ENCODE measurements around the gene STARD13.
"Not testable (repeated sequence)": the region's sequence is repeated elsewhere in the genome, so short reads cannot be mapped to it uniquely, and the experiment has no call there.

STARD13 gene

DNA sequence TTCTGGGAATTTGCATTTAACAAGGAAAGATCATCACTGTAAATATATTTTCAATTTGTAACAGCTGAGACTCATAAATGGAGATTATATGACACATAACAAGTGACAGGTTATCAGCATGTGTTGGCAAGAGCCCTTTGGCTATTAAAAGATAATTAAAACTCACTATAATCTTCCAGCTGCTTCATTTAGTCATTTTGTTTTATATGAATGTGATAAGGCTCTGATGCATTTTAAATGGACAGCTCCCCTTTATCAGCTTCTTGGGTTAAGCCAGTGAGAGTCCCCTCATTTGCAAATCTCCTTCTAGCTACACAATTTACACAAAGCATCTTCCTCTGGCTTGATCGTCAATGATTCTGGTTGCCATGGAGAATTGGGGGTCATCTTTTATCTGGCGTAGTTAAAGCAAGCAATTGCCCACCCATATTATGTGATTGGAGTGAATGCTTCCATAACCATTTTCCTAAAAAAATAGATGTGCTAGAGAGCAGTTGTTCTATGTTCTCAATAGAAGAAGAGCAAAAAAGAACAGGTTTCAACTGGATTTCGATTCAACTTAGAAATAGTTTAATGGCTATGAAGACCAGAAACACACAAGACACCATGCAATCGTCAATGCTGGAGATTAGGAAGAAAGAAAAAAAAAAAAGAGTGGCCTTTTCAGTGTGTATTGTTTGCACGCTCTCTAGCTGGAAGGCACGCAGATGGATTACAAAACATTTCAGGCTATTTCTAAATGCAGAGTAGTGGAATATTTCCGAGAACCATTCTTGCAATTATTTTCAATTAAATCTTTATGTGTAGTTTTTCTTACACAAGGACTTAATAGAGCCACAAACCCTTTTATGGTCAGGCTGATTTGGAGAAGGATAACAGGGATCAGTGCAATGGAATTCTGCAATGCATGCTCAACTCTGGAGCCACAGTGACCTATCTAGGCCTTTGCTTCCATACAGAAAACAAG lies 27.4 kb downstream of the STARD13 start:
- DNase-seq (ENCODE audit: low read depth), result no peak

DNA sequence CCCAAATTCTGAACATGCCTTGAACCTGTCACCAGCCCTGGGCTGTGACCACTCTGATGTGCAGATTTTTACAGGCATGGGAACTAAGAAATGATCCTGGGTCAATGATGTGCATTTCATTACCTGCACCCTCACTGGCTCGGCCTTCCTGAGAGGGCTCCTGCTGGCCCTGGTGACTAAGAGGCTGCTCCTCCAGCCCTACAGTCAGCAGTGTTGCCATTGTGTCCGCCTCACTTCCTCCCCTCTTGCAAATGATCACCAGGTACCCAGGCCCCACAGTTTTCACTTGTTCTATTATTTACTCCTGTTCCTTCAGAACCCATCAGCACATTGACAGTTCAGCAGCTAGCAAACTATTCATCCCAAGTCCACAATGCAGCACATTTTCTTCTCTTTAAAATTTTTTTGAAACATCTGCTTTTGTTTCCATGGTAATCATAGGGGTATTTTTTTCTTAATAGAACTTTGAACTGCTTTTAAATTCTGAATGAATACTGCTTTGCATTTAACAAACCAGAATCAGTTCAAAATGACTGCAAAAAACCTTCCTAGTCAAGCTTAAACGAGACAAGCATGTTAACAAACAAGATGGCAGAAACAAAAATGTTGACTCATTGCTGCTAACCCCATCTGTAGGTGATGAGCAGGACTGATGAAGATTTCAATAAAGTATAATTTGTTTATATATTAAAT lies 29.3 kb downstream of the STARD13 start:
- DNase-seq (ENCODE audit: low read depth), result no peak

DNA sequence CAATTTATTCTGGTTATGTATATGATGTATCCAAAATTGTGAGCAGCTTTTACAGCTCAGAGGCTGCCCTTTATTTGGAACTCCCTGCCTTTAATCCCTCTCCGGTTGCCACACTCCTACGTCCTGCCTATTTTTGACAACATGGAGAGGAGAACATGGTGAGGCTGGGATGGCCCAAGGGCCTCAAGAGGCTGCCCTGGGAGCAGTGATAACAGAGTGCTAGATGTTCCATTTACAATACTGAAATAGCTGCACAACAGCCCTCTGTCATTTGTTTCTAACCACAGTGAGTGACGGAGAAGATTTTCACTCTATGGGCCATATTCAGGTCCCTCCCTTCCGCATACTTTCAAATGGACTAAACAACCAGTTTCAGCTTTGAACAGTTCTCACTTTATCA lies 33.4 kb downstream of the STARD13 start:
- DNase-seq (ENCODE audit: low read depth), result no peak

DNA sequence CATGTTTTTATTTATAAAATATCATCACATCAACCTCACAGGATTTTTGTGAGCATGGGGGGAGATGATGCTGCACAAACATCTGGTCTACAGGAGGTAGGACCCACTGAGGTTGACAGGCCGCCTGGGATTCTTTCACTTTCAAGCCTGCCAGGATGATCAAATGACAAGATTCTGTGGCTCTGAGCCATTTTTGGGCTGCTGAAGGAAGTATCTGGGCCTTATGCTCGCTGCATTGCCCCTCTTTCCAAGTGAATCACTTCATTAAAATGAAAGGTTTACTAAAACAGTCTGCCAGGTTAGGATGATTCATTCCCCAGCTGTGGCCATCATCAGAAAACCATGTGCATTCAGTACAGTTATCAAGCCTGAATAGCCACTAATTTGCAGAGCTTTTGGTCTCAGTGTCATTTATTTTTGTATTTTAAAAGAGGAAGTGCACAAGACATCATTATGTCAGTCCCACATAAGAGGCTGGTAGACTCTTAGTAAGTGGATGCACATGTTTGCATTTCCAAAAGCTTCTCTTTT lies 34.4 kb downstream of the STARD13 start:
- DNase-seq (ENCODE audit: low read depth), result no peak

DNA sequence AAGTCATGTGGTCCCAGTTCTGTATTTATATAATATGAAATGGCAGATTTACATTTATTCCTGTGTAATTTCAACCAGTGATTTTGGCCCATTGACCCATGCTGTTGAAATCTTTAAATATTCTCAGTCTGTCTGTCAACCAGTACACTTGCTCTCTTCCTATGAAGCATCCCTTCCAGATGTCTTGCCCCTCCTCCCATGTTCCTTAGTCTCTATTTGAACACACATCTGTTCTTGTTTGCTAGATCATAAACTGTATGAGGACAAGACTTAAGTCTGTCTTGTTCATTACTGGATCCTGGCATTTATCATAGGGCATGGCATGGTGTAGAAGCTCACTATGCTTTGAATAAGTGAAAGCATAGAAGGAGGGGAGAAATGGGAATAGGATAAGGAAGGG lies 34.9 kb downstream of the STARD13 start:
- no peak for DNase-seq (ENCODE audit: low read depth)

DNA sequence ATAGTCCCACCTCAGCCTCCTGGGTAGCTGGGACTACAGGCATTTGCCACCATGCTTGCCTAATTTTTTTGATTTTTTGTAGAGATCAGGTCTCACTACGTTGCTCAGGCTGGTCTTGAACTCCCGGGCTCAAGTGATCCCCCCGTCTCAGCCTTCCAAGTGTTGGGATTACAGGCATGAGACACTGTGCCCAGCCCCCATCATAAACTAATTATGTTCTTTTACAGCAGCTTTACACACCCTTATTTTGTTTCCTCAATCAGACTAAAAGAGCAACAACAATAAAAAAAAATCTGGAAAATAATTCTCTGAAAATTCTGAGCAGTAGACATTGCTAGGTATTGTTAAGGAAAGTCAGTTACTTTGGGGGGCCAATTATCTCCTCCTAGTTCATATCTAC lies 35.7 kb downstream of the STARD13 start:
- DNase-seq (ENCODE audit: low read depth), result no peak

DNA sequence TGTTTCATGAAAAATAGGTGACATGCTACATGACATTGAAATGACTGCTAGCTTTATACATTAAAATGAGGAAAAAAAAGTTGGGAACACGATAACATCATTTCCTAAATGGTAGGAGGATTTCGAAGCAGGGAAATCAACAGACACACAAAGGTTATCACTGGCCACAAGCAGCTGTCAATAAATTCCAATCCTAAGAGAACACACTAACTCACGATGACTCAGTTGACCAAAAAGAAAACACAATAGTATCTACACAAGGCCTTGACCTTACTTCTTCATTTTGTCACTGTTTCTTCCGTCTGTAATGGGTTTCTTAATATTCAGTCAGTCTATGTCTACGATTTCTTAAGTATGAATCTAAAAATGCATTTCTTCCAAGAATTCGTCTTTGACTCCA lies 36.5 kb downstream of the STARD13 start:
- no peak for DNase-seq (ENCODE audit: low read depth)

DNA sequence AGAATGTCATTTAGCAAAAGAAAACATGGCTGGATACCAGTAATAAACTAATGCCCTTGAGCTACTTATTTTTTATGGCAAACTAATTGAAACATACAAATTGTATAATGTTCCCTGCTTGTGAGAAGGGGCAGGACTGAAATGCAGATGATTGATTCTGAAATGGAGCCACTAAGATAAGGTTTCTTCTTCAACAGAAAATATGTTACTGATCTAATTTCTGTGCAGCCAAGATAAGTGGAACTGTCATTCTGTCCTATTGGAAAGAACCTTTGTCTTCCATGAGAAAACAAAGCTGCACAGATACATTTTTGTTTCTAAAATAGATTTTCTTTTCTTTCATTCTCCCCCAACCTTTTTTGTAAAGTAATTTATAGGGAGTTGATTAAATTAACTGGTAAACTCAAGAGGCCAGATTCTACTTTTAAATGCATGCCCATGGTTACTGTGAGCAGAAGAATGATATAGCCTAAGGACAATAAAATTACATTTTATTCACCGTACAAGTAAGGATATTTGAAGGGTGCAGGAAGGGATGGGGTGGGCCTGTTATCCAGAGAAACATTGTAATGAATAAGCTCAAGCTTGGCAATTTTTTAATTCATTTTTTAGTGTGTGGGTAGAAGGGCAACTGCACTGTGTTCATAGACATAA lies 39.9 kb downstream of the STARD13 start:
- DNase-seq (ENCODE audit: low read depth), result no peak

DNA sequence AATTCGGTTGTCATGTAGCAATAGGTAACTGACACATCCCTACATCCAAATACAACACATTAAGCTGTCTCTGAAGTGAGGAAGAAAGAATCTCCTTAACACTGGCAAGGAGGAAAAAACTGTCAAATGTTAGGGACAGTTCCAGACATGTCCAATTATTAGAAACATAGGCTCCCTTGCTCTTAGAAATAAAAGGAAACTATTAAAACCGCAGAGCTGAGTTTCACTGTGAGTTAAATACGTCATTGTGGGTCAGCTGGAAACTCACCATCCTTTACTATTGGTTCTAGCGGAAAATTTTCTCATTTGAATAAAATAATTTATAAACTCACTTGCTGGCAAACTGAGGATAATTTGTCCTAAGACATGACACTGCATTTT lies 40.7 kb downstream of the STARD13 start:
- no peak for DNase-seq (ENCODE audit: low read depth)

DNA sequence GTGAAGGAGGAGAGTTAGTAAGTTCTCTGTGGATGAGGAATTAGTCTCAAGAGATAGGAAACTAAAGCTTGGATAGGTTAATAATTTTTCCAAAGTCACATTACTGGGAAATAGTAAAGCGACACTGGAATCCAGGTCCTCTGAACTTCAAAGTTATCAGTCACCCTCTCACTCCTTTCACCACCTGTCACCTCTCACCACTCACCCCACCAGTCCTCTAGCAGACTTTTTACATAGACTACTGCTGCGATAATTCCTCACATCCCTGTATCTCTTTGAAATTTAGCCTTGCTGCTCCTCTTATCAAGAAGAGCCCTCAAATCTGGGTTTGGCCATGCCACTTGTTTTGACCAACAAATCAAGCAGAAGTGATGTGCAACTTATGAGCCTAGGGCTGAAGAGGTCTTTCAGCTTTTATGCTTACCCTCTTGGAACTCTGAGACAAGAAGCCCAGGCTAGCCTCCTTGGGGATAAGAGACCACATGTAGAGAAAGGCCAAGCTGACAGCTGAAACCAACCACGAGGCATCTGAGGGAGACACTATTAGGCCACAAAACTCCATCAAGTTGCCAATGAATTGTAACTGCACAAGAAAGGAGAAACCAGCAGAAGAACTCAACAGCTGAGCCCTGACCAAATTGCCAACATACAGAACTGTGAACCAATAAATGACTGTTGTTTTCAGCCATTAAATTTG lies 41.2 kb downstream of the STARD13 start:
- no peak for DNase-seq (ENCODE audit: low read depth)

DNA sequence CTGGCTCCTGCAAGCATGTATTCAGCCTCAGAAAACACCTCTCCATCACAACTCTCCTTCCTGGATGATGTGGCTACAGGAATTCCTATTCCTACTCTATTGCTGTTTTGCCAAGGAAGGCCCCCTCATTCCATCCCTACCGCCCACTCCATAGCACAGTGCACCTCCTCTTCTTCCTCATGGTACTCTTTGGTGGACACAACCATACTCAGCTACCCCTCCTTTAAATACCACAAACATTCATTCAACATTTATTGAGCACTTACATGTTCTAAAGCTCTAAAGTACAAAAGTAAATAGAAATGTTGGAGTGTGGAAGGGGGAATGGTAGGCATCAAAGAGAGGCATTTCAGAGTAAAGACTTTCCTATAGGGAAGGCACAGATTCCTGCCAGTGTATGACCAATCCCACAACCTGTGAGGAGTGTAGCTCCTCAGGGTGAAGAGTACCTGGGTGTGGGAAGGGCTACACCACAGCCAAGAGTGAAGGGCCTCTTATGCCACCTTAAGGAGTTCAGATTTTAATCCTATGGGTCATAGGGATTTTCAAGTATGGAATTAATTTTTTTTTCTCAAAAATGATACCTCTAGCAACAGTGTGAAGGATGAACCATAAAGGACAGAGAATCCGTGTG lies 42.5 kb downstream of the STARD13 start:
- no peak for DNase-seq (ENCODE audit: low read depth)

DNA sequence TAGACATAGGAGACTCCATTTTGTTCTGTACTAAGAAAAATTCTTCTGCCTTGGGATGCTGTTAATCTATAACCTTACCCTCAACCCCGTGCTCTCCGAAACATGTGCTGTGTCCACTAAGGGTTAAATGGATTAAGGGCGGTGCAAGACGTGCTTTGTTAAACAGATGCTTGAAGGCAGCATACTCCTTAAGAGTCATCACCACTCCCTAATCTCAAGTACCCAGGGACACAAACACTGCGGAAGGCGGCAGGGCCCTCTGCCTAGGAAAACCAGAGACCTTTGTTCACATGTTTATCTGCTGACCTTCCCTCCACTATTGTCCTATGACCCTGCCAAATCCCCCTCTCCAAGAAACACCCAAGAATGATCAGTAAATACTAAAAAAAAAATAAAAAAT lies 43.2 kb downstream of the STARD13 start:
- DNase-seq (ENCODE audit: low read depth), result not testable (repeated sequence)

DNA sequence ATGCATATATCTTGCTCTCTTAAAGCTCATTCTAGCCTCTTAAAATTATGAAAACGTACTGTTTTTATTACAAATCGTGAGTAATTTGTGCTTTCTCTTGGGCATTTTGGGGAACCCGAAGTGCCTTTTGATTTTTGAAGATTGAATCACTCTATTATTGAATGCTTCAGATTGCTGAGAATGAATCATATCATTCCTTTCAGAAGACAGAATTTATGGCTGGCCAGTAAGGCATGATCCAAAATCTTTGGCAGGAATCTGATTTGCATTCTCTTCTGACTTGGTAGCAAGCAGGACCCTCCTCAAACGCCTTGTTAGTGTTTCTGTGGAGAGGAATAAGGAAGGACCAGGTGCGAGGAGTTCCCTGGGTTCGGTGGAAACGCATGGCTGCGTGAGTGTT lies 49.5 kb downstream of the STARD13 start:
- DNase-seq (ENCODE audit: low read depth), result no peak

DNA sequence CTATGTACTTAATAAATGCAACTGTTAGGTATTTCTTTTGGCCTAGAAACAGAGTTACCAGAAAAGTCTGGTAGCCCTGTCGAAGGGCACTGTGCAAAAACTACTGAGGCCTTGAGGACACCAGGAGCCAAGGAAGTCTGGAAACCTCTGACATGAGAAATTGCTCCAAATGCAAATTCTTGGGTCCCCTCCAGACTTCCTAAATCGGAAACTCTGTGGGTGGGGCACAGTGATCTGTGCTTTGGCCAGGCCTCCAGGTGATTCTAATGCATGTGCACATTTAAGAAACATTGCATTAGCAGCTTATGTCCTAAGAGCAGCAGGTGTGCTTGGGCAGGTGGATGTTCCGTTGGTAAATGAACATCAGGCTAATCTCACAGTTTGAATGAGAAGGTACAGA lies 50.0 kb downstream of the STARD13 start:
- no peak for DNase-seq (ENCODE audit: low read depth)

DNA sequence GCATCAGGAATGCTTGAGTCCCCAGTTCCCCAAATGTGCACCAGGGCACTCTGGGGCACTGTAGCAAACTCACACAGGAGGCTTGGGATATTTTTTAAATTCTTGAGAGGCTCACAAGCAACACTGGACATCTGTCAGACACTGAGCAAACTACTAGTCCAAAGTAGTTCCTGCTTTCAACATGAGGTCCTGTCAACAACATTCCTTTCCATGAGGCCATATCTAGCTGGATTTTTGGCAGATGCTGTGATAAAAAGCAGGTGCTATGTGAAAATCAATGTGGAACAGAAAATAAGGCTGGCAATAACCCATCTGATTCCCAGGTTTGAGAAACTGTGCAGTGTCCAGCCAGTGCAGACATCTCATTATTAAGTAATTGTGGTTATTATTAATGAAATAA lies 50.5 kb downstream of the STARD13 start:
- no peak for DNase-seq (ENCODE audit: low read depth)

DNA sequence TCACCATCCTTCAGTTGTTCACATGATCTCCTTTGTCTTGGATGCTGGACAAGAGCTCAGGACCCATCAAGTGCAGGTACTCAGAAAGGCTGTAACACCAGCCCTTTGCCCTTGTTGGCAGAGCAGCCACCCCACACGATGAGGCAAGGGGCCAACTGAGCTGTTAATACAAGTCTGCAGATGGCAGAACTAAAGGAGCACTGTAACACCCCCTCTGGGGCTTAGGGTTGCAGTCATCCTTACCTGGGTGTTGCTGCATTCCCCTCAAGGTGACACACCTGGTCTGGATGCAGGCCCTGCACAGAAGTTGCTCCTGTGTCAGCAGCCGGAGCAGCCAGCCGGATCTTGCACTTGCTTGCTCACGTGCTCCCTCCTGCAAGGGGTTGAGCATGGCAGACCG lies 52.0 kb downstream of the STARD13 start:
- DNase-seq (ENCODE audit: low read depth), result no peak

DNA sequence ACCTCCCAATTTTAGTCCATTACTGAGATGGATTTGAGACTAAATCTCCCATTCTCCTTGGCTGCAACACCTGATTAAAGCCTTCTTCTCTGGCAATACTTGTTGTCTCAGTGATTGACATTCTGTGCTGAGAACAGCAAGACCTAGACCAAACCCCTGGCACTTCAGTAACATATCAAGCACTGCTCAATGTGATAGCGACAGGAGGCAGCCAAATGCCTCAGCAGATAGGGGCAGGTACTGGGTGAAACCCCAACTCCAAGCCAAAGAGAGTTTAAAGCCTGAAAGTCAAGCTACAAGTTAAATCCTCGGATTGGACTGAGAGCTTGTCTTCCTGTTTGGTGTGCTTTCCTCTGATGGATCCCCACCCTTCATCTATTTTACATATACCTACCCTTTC lies 52.7 kb downstream of the STARD13 start:
- DNase-seq (ENCODE audit: low read depth), result no peak

DNA sequence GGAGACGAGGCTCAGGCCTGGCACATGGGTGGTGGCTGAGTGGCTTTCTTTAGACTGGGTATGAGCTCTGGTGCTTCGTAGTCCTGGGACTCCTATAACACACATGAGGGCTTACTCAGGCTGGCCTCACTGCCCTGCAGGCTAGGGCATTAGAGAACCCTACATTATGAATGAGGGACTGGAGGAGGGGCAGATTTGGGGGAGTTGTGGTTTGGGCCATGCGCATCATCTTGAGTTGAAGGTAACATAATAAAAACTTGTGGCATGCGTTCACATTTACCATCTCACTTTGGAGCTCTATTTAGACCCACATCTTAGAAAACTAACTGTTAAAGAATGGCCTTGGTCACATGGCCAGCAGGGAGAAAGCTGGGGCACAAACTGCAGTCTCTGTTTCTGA lies 54.2 kb downstream of the STARD13 start:
- DNase-seq (ENCODE audit: low read depth), result no peak

DNA sequence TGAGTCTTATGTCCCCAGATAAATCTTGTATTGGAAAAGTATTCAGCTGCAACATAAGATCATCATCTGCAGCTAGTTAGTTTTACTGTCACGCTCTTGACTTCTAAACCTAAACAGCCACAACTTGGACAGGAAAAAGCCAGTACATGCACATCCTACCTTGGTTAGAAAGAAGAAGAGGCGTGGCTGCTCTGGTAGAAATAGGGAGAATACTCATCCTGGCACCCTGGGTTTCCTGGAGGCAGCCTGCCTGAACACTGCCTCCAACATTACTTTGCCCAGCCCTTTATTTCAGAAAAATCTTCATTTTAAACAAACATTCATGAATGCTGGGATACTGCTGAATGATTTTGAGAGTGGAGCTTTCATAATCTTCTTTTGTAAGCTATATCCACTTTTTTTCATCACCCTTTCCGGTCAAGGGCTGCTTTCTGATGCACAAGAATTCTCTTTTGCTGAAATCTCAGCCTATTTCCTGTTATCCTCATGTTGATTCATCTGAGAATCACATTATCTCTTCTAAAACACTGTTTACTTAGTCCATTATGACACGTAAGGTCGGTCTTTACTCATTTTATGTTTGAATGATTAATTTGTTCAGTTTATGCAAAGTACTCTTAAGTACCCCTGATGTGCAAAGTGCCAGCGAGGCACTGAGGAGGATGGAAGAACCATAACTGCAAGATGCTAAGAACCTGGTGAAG lies 55.2 kb downstream of the STARD13 start:
- DNase-seq (ENCODE audit: low read depth), result no peak

DNA sequence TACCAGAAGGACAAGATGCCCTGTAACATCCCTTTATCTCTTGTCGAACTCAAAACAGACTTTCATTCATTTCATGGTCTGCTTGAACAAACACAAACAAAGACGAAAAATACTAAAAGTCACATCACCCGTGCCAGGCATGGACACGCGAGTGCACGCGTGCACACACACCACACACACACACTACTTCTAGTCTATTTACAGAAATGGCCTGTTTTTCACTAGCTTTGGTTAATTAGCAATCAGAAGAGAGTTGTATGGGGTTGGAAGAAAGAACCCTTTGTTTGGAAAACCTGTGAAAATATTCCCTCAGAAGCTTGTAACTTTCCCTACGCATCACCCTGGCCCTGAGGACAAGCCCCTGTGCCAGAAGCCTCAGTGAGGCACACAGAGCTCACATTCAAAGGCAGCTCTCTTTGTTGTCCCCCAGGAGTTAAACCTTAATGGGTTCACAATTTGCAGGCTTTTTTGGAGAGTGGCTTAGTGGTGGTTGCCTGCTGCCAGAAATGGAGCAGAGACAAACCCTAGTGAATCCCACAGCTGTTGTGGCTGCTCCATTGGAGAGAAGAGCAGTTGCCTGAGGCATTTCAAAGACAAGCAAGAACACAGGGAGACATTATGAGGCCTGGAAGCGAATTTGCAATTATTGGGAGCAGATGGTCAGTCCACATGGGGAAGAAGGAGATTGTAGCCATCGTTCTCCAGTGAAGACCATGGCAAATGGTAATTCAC lies 55.9 kb downstream of the STARD13 start:
- no peak for DNase-seq (ENCODE audit: low read depth)
